HepG2 (cell line): Measurements from ENCODE around the gene PRIM2. TPM values are rescaled to one million over a fixed set of nuclear protein-coding genes. Genes with fewer than 3 reads are reported as not detected.

Experiments
- CSRNP1 ChIP-seq: sonication (generic); formaldehyde crosslinking; IDR thresholded peaks from 2 replicates; pipeline ENCODE4 v1.8.1; 2023; ENCODE audit warnings: mild to moderate bottlenecking, missing genetic modification reagents
- NKX3-1 ChIP-seq: sonication (generic); formaldehyde crosslinking; IDR thresholded peaks from 2 replicates; pipeline ENCODE4 v1.5.0; 2020; ENCODE audit warnings: missing genetic modification reagents
- PRDM10 ChIP-seq: sonication (generic); formaldehyde crosslinking; IDR thresholded peaks from 2 replicates; pipeline ENCODE4 v1.4.0; 2020; ENCODE audit warnings: low read depth, missing genetic modification reagents
- THAP9 ChIP-seq: sonication (generic); formaldehyde crosslinking; IDR thresholded peaks from 2 replicates; pipeline ENCODE4; 2020; ENCODE audit warnings: missing genetic modification reagents, mild to moderate bottlenecking, borderline replicate concordance
- ZBTB8A ChIP-seq: sonication (generic); formaldehyde crosslinking; IDR thresholded peaks from 2 replicates; pipeline ENCODE4 v1.4.0; 2020; ENCODE audit warnings: mild to moderate bottlenecking, low read depth, missing genetic modification reagents, borderline replicate concordance
- ZNF292 ChIP-seq: sonication (generic); formaldehyde crosslinking; IDR thresholded peaks from 2 replicates; pipeline ENCODE4 v1.8.1; 2022; ENCODE audit warnings: mild to moderate bottlenecking, low read depth, missing genetic modification reagents, borderline replicate concordance
- ZNF512 ChIP-seq: sonication (generic); formaldehyde crosslinking; IDR thresholded peaks from 2 replicates; pipeline ENCODE4 v1.4.0; 2020; ENCODE audit warnings: mild to moderate bottlenecking, missing genetic modification reagents
- ZUFSP ChIP-seq: sonication (generic); formaldehyde crosslinking; IDR thresholded peaks from 2 replicates; pipeline ENCODE4 v1.9.0; 2021; ENCODE audit warnings: missing genetic modification reagents, mild to moderate bottlenecking, borderline replicate concordance
- polyA plus RNA-seq, 8 experiments: library from polyadenylated mRNA; depleted of rRNA in 3 of 8; stranded (reverse) in 7 of 8; unstranded in 1 of 8; fragments of >200 nt; fragmentation: Illumina TruSeq in 4 of 8; extraction: Trizol in 4 of 8; gene quantifications; 2 replicates each; pipeline versions ENCODE4 v1.2.1 to v1.2.3, GENCODE V29; 2011 to 2016; ENCODE audit warnings: low read depth in 4 of 8, missing spikeins in 1 of 8, mixed read lengths in 1 of 8; ENCODE audit not compliant: insufficient read depth in 1 of 8
- total RNA-seq, 5 experiments: library from RNA; depleted of rRNA; stranded (reverse); fragments of >200 nt; fragmentation: Illumina TruSeq; extraction: Trizol; gene quantifications; 2 replicates each; pipeline ENCODE4 v1.2.3, GENCODE V29; 2016; ENCODE audit warnings: low read depth in 1 of 5
- TF ChIP-seq, protein P1 (sequence below): sonication (generic); formaldehyde crosslinking; IDR thresholded peaks from 2 replicates; pipeline ENCODE4 v1.4.0; 2020; ENCODE audit warnings: low read depth, mild to moderate bottlenecking, missing genetic modification reagents
- TF ChIP-seq, protein P2 (sequence below): IDR thresholded peaks from 2 replicates; pipeline ENCODE4 v1.6.1; 2012; ENCODE audit warnings: inconsistent platforms

Gene PRIM2
- total and polyA plus RNA-seq, 2 of the 13 experiments (the other 11 are each of a cell fraction or from before 2014, with no cell fraction given): 8.0 to 52.7 TPM

DNA sequence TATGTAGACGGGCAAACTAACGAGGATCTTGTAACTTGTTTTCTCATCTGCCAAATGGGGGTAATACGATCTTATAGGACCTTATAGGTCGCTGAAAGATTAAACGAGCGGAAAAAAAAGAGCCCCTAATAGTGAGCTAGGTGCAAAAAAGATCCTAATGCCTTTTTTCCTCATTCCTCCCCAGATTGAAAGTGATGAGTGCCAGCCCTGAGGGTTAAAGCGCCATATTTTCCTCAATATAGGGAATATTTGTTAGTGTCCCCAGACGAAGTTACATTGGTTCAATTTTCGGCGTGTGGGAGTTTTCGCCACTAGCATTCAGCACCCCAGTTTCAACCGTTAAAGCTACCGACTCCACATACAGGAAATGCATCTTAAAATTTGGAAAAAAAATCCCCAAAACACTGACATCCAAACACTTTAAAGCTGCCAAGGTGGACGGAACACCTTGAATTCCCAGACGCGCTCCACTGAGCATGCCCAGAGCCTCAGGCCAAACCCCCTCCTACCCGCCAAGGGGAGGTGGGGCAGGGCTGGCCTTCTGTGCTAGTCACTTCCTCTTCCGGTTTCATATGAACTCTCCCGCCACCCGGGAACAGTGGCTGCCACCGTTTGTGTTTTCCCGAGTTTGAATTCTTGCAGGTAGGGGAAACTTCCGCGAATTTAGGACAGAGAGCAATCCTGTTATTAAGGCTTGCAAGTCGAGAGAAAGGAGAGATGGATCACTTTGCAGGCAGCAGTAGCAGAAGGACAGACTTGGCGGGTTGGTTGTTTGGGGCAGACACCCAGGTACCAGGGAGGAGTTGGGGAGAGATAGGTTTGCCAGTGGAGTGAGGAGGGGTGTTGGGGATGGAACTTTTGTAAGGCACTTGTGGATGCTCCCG is at the start of gene PRIM2 (continued):
- TF ChIP-seq ZNF512 (CRISPR knock-in tag) (no peak), NKX3-1 (peak; percentile 52; the same call in 1 of the 2 replicates), CSRNP1 (CRISPR knock-in tag) (no peak), PRDM10 (peak; percentile 57; the same call in 1 of the 2 replicates), ZBTB8A (no peak), ZNF292 (CRISPR knock-in tag) (no peak), THAP9 (CRISPR knock-in tag) (peak; percentile 58; the same call in 1 of the 2 replicates), ZUFSP (CRISPR knock-in tag) (no peak)
- TF ChIP-seq, protein P1, sequence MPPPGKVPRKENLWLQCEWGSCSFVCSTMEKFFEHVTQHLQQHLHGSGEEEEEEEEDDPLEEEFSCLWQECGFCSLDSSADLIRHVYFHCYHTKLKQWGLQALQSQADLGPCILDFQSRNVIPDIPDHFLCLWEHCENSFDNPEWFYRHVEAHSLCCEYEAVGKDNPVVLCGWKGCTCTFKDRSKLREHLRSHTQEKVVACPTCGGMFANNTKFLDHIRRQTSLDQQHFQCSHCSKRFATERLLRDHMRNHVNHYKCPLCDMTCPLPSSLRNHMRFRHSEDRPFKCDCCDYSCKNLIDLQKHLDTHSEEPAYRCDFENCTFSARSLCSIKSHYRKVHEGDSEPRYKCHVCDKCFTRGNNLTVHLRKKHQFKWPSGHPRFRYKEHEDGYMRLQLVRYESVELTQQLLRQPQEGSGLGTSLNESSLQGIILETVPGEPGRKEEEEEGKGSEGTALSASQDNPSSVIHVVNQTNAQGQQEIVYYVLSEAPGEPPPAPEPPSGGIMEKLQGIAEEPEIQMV (CRISPR knock-in tag): peak; percentile 62; the same call in 1 of the 2 replicates
- TF ChIP-seq, protein P2, sequence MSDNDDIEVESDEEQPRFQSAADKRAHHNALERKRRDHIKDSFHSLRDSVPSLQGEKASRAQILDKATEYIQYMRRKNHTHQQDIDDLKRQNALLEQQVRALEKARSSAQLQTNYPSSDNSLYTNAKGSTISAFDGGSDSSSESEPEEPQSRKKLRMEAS: peak; percentile 65; the same call in 1 of the 2 replicates
